ENCODE results near the gene TRIM9.

The TRIM9 gene

DNA sequence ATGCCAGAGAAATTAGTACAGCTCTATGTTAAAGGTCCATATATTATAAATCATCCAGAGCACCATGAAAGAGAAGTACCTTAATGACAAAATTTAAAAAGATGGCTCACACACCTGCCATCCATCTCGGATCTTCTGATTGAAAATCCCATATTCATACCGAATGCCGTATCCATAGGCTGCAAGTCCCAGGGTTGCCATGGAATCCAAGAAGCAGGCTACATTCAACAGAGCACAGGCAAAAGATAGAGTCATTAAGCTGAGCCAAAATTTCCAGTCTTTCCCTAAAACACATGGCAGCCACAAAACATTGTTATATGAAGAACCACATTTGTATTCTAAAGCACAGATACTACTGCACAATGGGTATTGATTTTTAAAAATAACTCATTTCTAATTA, 163.3 kb downstream of the TRIM9 start:
- WGBS, 2 experiments, result 92% methylated on average over 3 of the region's 3 CpGs
- no peaks in the 10 kb centered on the region for H3K9me3 ChIP-seq (ENCODE audit: control insufficient read depth, low read length)
- H3K4me1 ChIP-seq (ENCODE audit: control insufficient read depth, insufficient read depth, low read length), result no peaks in the 10 kb centered on the region
- no peak overlapping the region for H3K4me3 ChIP-seq (ENCODE audit: insufficient read depth, low read depth, low read length)
- no peak overlapping the region for H3K27ac ChIP-seq (ENCODE audit: insufficient read depth, low read depth, low read length, poor library complexity, severe bottlenecking)
- no peaks in the 10 kb centered on the region for H3K27me3 ChIP-seq (ENCODE audit: control insufficient read depth, insufficient read depth, low read length, poor library complexity, severe bottlenecking)
- H3K36me3 ChIP-seq (ENCODE audit: control insufficient read depth, insufficient read depth, low read length), result peaks cover 4% of the 10 kb centered on the region

DNA sequence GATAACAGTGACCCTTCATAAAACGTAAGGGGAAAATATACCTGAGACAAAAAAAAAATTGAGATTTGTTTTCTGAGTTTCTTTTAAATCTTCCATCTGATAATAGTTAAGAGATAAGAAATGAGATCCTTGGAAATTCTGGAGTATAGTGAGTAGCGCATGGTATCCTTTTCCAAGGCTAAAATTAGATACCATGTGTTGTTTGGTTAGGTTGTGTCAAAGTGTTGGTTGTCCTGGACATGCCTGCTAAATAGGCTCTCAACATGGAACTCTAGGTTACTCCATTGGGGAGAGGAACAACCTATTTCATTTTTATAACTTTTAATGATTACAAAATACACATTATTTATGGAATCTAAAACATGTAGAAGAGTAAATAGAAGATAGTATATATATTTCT, 165.4 kb downstream of the TRIM9 start:
- H3K36me3 ChIP-seq (ENCODE audit: control insufficient read depth, insufficient read depth, low read length), result peaks cover 4% of the 10 kb centered on the region
- no peak overlapping the region for H3K27ac ChIP-seq (ENCODE audit: insufficient read depth, low read depth, low read length, poor library complexity, severe bottlenecking)
- no peaks in the 10 kb centered on the region for H3K4me1 ChIP-seq (ENCODE audit: control insufficient read depth, insufficient read depth, low read length)
- WGBS, 2 experiments, result 98 to 100% methylated on average over 2 of the region's 2 CpGs
- H3K4me3 ChIP-seq (ENCODE audit: insufficient read depth, low read depth, low read length), result no peak overlapping the region
- H3K27me3 ChIP-seq (ENCODE audit: control insufficient read depth, insufficient read depth, low read length, poor library complexity, severe bottlenecking), result no peaks in the 10 kb centered on the region
- H3K9me3 ChIP-seq (ENCODE audit: control insufficient read depth, low read length), result no peaks in the 10 kb centered on the region

DNA sequence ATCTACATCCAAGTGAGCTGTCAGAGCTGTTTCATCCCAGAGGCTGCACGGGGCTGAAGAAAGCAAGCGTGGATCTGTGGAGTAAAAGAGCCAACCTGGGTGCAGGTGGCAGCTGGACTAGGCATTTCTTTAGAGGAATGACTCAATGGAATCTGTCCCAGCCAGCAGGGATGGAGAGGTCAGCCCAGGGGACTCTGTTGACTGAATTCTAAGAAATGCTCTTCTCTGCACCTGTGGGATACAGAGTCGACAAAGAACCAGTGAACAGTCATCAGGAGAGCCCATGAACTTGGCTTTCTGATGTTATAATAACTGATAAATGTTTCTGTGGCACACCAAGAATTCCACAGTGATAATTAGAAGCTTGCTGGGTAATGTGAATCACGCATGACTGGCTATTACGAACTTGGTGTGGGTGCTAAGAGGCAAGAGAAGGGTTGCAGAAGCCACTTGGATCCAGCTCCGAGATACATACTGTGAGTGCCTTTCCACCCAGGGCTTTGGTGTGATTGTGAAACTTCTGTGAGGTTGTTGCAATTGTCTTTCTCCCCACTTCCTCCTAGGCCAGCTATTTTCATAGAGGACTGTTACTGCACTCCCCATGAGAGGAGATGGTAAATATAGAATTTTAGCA, 166.8 kb downstream of the TRIM9 start:
- no peaks in the 10 kb centered on the region for H3K9me3 ChIP-seq (ENCODE audit: control insufficient read depth, low read length)

DNA sequence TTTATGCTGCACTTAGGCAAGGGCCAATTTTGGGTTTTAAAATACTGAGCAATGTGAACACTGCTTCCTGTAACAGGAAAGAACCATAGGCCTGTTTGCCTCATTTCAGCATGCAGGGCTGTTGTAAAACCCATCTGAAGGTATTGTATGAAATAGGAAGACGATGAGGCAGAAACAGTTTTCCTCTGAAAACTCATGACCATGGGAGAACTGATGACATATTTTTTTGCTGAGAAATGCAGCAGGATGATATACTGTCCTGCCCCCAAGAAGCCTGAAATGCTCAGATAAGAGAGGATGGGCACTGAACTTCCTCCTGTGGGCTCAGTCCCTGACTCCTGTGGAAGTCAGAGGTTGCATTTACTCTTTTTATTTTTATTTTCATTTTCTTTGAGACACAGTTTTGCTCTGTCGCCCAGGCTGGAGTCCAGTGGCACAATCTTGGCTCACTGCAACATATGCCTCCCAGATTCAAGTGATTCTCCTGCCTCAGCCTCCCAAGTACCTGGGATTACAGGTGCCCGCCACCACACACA, 168.0 kb downstream of the TRIM9 start:
- no peaks in the 10 kb centered on the region for H3K27me3 ChIP-seq (ENCODE audit: control insufficient read depth, insufficient read depth, low read length, poor library complexity, severe bottlenecking)
- H3K36me3 ChIP-seq (ENCODE audit: control insufficient read depth, insufficient read depth, low read length), result peaks cover 4% of the 10 kb centered on the region
- no peak overlapping the region for H3K4me3 ChIP-seq (ENCODE audit: insufficient read depth, low read depth, low read length)
- WGBS, 2 experiments, result 93 to 94% methylated on average over 3 of the region's 3 CpGs
- no peaks in the 10 kb centered on the region for H3K4me1 ChIP-seq (ENCODE audit: control insufficient read depth, insufficient read depth, low read length)
- H3K9me3 ChIP-seq (ENCODE audit: control insufficient read depth, low read length), result no peaks in the 10 kb centered on the region
- H3K27ac ChIP-seq (ENCODE audit: insufficient read depth, low read depth, low read length, poor library complexity, severe bottlenecking), result no peak overlapping the region

More for the DNA sequence above, 166.8 kb downstream of the TRIM9 start:
- H3K4me3 ChIP-seq (ENCODE audit: insufficient read depth, low read depth, low read length), result no peak overlapping the region
- no peaks in the 10 kb centered on the region for H3K4me1 ChIP-seq (ENCODE audit: control insufficient read depth, insufficient read depth, low read length)
- H3K27ac ChIP-seq (ENCODE audit: insufficient read depth, low read depth, low read length, poor library complexity, severe bottlenecking), result no peak overlapping the region
- peaks cover 4% of the 10 kb centered on the region for H3K36me3 ChIP-seq (ENCODE audit: control insufficient read depth, insufficient read depth, low read length)
- 94 to 95% methylated on average over 6 of the region's 6 CpGs for WGBS, 2 experiments
- H3K27me3 ChIP-seq (ENCODE audit: control insufficient read depth, insufficient read depth, low read length, poor library complexity, severe bottlenecking), result no peaks in the 10 kb centered on the region
